Tibial nerve (tissue), 4 donors: ENCODE data around the gene TRUB1. TPM values are rescaled to one million over a fixed set of nuclear protein-coding genes. Genes with fewer than 3 reads are reported as not detected.

ENCODE experiments used
- DNase-seq, 2 donors: peaks; one replicate each; pipeline ENCODE4 v3.0.0-alpha.2; 2019; ENCODE audit warnings: low spot score in 2 of 2
- H3K27ac ChIP-seq, 4 donors: fragments of 200-600 bp; sonication (generic) in 3 of 4; one replicate each; pipeline ENCODE4 v1.5.1; 2017 to 2019; ENCODE audit warnings: mild to moderate bottlenecking in 1 of 4
- H3K27me3 ChIP-seq, 2 donors: fragments of 200-600 bp; sonication (generic) in 1 of 2; one replicate each; pipeline versions ENCODE4 v1.5.1 to v1.6.0; 2017 to 2019
- H3K36me3 ChIP-seq, 3 donors: fragments of 200-600 bp; sonication (generic); one replicate each; pipeline ENCODE4 v1.5.1; 2018 to 2019
- H3K4me1 ChIP-seq, 4 donors: fragments of 200-600 bp; sonication (generic) in 3 of 4; one replicate each; pipeline ENCODE4 v1.5.1; 2017 to 2019
- H3K4me3 ChIP-seq, 4 donors: fragments of 200-600 bp; sonication (generic) in 3 of 4; one replicate each; pipeline ENCODE4 v1.5.1; 2017 to 2019; ENCODE audit warnings: mild to moderate bottlenecking in 1 of 4, moderate library complexity in 1 of 4
- H3K9me3 ChIP-seq, 4 donors: fragments of 200-600 bp; sonication (generic) in 3 of 4; one replicate each; pipeline ENCODE4 v1.5.1; 2017 to 2019
- CTCF ChIP-seq, 5 experiments: fragments of 200-600 bp in 3 of 5; fragments of 450-650 bp in 2 of 5; sonication (generic) in 3 of 5; IDR thresholded peaks; one replicate each; pipeline ENCODE4 v1.5.1; 2016 to 2019; ENCODE audit warnings: antibody characterized with exemption in 5 of 5, mild to moderate bottlenecking in 3 of 5, moderate library complexity in 2 of 5
- EP300 ChIP-seq, 2 donors: sonication (generic); formaldehyde crosslinking; IDR thresholded peaks; one replicate each; pipeline ENCODE4 v1.6.1; 2017; ENCODE audit warnings: antibody characterized with exemption in 2 of 2, mild to moderate bottlenecking in 1 of 2
- POLR2A ChIP-seq, 2 donors: fragments of 450-650 bp; IDR thresholded peaks; one replicate each; pipeline ENCODE4 v1.6.1; 2017; ENCODE audit warnings: antibody characterized with exemption in 2 of 2, mild to moderate bottlenecking in 2 of 2, moderate library complexity in 2 of 2
- WGBS, 2 donors: methylation state at CpG; one replicate each; pipeline ENCODE4 v1.1.5; 2018; 5-methylcytosine and 5-hydroxymethylcytosine counted together
- total RNA-seq, 4 donors: library from RNA; depleted of rRNA; stranded (reverse); fragments of >200 nt; gene quantifications; one replicate each; pipeline ENCODE4 v1.1.0, GENCODE V29; 2016

Gene TRUB1
- total RNA-seq, 4 donors from 2014 or later = 13.8 to 40.4 (median 28.6) TPM

- no peak for TF ChIP-seq POLR2A (IDR thresholded peaks at IDR 0.05)
- TF ChIP-seq CTCF (IDR thresholded peaks at IDR 0.05) = no peak
- TF ChIP-seq EP300 (IDR thresholded peaks at IDR 0.05) = no peak
- no peak overlapping the region for H3K4me3 ChIP-seq
- no peaks in the 10 kb centered on the region for H3K27me3 ChIP-seq
- no peak overlapping the region for H3K27ac ChIP-seq
- H3K9me3 ChIP-seq = no peaks in the 10 kb centered on the region
- no peaks in the 10 kb centered on the region for H3K36me3 ChIP-seq
- 83 to 85% methylated on average over 2 of the region's 2 CpGs for WGBS, 2 donors
- DNase-seq = no peak
- H3K4me1 ChIP-seq = no peaks in the 10 kb centered on the region
These were observed 14.4 kb upstream of the TRUB1 start for GRCh38 chr10:114923551-114923950.

GRCh38 chr10:114925587-114926586 is 12.1 kb upstream of the TRUB1 start:
- 56 to 61% methylated on average over 3 of the region's 3 CpGs for WGBS, 2 donors
- TF ChIP-seq EP300 (IDR thresholded peaks at IDR 0.05) (no peak), CTCF (IDR thresholded peaks at IDR 0.05) (no peak), POLR2A (IDR thresholded peaks at IDR 0.05) (no peak)
- no peaks in the 10 kb centered on the region for H3K9me3 ChIP-seq
- no peak for DNase-seq
- no peak overlapping the region for H3K4me3 ChIP-seq
- no peaks in the 10 kb centered on the region for H3K4me1 ChIP-seq
- no peaks in the 10 kb centered on the region for H3K36me3 ChIP-seq
- no peaks in the 10 kb centered on the region for H3K27me3 ChIP-seq
- no peak overlapping the region for H3K27ac ChIP-seq

- Histone ChIP-seq H3K4me3 (no peak overlapping the region), H3K9me3 (no peaks in the 10 kb centered on the region), H3K4me1 (no peaks in the 10 kb centered on the region), H3K27ac (no peak overlapping the region), H3K27me3 (no peaks in the 10 kb centered on the region), H3K36me3 (no peaks in the 10 kb centered on the region)
- 81 to 90% methylated on average over 2 of the region's 2 CpGs for WGBS, 2 donors
- TF ChIP-seq POLR2A (IDR thresholded peaks at IDR 0.05) = no peak
- TF ChIP-seq EP300 (IDR thresholded peaks at IDR 0.05) = no peak
- TF ChIP-seq CTCF (IDR thresholded peaks at IDR 0.05) = no peak
- DNase-seq = no peak
These were observed 9.2 kb upstream of the TRUB1 start for GRCh38 chr10:114928818-114929217.

GRCh38 chr10:114930320-114930719 is 7.7 kb upstream of the TRUB1 start:
- Histone ChIP-seq H3K27ac (no peak overlapping the region), H3K4me3 (no peak overlapping the region), H3K4me1 (no peaks in the 10 kb centered on the region), H3K27me3 (no peaks in the 10 kb centered on the region), H3K36me3 (no peaks in the 10 kb centered on the region), H3K9me3 (no peaks in the 10 kb centered on the region)
- WGBS, 2 donors = 80 to 81% methylated on average over 4 of the region's 4 CpGs
- DNase-seq = no peak
- TF ChIP-seq CTCF (IDR thresholded peaks at IDR 0.05) (no peak), POLR2A (IDR thresholded peaks at IDR 0.05) (no peak), EP300 (IDR thresholded peaks at IDR 0.05) (no peak)

- DNase-seq = no peak
These were observed 6.8 kb upstream of the TRUB1 start for GRCh38 chr10:114931072-114931679.

More at GRCh38 chr10:114931072-114931679, 6.8 kb upstream of the TRUB1 start:
- H3K4me1 ChIP-seq = no peaks in the 10 kb centered on the region
- WGBS, 2 donors = 59 to 66% methylated on average over 2 of the region's 2 CpGs
- no peak for TF ChIP-seq POLR2A (IDR thresholded peaks at IDR 0.05)
- TF ChIP-seq EP300 (IDR thresholded peaks at IDR 0.05) = no peak
- no peak for TF ChIP-seq CTCF (IDR thresholded peaks at IDR 0.05)
- H3K36me3 ChIP-seq = no peaks in the 10 kb centered on the region
- H3K27ac ChIP-seq = no peak overlapping the region
- no peak overlapping the region for H3K4me3 ChIP-seq
- no peaks in the 10 kb centered on the region for H3K27me3 ChIP-seq
- no peaks in the 10 kb centered on the region for H3K9me3 ChIP-seq
